ENCODE measurements around the gene ECHDC3.

- no peak for TF ChIP-seq TAF1 (IDR thresholded peaks at IDR 0.05; ENCODE audit: borderline replicate concordance, insufficient read depth, low read length)
- no peak for TF ChIP-seq SIN3A (IDR thresholded peaks at IDR 0.05; ENCODE audit: borderline replicate concordance, insufficient read depth, low read length)
Observed at GRCh38 chr10:11781114-11781513, 38.9 kb downstream of the ECHDC3 start.

Measured in PFSK-1 (cell line).